ENCODE results near the gene ATP1B1.
"Not testable (repeated sequence)": the region's sequence is repeated elsewhere in the genome, so short reads cannot be mapped to it uniquely, and the experiment has no call there.

Gene ATP1B1

DNA sequence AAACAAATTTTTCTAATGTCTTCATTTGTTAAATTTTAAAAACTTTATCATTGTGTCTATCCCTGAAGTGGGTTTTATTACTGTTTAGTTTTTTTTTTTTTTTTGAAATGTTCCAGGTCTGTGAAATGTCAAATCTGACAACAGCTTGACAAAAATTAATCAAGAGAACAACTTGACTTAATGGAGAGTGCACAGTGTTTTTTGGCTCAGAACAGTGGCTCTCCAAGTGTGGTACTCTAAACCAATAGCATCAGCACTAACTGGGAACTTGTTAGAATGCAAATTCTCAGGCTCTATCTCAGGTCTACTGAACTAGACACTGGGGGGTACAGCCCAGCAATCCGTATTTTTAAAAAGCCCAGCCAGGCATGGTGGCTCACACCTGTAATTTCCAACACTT is 49.2 kb downstream of the ATP1B1 start:
- no peak for DNase-seq (ENCODE audit: low read depth)

DNA sequence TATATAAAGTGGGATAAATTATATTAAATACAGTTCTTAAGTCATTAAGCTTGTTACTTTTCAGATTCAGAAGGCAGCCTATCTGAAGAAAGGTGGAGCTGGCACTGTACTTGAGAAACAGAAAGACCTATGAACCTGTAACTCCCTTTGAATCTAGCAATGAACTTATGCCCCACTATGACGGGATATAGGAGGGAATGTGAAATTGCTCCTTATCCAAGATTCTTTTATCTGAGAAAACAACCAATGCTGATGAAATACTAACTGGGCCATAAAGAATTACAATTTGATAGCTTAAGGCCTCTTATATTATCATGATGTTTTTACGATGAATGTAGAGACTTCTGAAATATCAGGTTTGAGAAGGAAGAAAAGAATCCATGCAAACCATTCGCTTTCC is 50.1 kb downstream of the ATP1B1 start:
- DNase-seq (ENCODE audit: low read depth), result no peak
- no peak overlapping the region for H3K4me3 ChIP-seq (ENCODE audit: low read depth, low read length)
- TF ChIP-seq, protein P1, sequence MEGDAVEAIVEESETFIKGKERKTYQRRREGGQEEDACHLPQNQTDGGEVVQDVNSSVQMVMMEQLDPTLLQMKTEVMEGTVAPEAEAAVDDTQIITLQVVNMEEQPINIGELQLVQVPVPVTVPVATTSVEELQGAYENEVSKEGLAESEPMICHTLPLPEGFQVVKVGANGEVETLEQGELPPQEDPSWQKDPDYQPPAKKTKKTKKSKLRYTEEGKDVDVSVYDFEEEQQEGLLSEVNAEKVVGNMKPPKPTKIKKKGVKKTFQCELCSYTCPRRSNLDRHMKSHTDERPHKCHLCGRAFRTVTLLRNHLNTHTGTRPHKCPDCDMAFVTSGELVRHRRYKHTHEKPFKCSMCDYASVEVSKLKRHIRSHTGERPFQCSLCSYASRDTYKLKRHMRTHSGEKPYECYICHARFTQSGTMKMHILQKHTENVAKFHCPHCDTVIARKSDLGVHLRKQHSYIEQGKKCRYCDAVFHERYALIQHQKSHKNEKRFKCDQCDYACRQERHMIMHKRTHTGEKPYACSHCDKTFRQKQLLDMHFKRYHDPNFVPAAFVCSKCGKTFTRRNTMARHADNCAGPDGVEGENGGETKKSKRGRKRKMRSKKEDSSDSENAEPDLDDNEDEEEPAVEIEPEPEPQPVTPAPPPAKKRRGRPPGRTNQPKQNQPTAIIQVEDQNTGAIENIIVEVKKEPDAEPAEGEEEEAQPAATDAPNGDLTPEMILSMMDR (IDR thresholded peaks at IDR 0.05; ENCODE audit: low read depth, low read length, missing control alignments), result no peak

More for the DNA sequence above, 49.2 kb downstream of the ATP1B1 start:
- H3K4me3 ChIP-seq (ENCODE audit: low read depth, low read length), result no peak overlapping the region
- TF ChIP-seq, protein P1 (IDR thresholded peaks at IDR 0.05; ENCODE audit: low read depth, low read length, missing control alignments), result no peak

DNA sequence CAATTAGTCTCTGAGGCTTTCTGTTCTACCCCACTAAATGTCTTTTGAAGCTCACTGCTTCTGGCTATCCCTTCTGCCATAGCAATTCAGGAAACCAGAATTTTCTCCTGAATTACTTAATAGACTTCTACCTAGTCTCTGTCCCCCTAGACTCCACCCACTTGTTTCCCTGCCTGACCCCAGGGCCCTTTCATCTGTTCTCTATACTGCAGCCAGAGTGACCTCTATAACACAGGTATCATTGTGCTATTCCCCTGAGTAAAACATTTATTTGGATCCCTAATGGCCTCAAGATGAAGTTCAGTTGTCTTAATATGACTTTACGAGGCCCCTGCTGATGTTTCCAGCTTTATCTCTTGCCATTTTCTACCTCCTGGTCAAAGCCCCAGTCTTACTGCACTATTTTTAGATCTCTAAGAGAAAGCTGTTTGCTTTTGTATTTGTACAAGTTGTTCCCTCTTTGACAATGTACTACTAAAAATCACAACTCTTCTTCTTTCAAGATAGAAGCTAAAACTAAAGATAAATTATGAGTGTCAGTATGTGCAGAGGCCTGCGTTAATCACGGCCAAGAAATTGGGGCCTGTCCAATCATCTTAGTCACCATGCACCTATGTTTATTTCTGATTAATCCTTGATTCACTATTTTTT is 54.5 kb downstream of the ATP1B1 start:
- no peak for DNase-seq (ENCODE audit: low read depth)

DNA sequence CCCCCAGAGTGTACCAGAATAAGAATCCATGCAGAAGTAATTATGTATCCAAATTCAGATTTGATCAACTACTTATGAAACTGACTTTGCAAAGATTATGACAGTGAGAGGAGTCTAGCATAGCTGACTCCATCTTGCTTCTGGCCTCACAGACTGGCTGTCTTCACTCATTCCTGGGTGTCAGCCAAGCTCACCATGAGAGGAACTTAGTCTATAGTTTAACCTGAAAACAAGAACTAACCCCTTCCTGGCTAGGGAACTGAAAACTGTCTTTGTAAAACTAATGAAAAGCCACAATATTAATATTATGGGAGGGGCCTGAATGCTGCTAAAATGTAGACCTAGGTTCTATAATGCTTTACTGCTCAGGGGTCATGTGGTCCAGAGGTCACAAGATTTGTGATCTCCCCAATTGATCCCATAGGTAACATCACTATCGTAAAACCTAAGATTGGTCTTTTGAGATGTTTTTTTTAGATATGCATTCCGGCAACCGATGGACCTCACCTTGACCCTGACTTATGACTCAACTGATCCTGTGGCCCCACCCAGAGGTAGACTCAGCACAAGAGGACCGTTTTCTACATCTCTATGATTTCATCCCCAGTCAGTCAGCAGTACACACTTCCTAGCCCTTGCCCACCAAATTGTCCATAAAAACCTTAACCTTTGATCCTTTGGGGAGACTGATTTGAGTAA is 55.2 kb downstream of the ATP1B1 start:
- H3K4me3 ChIP-seq (ENCODE audit: low read depth, low read length), result no peak overlapping the region
- TF ChIP-seq, protein P1 (IDR thresholded peaks at IDR 0.05; ENCODE audit: low read depth, low read length, missing control alignments), result peak; percentile 15
- DNase-seq (ENCODE audit: low read depth), result peak; percentile 43

More for the DNA sequence above, 54.5 kb downstream of the ATP1B1 start:
- H3K4me3 ChIP-seq (ENCODE audit: low read depth, low read length), result no peak overlapping the region
- TF ChIP-seq, protein P1 (IDR thresholded peaks at IDR 0.05; ENCODE audit: low read depth, low read length, missing control alignments), result no peak

DNA sequence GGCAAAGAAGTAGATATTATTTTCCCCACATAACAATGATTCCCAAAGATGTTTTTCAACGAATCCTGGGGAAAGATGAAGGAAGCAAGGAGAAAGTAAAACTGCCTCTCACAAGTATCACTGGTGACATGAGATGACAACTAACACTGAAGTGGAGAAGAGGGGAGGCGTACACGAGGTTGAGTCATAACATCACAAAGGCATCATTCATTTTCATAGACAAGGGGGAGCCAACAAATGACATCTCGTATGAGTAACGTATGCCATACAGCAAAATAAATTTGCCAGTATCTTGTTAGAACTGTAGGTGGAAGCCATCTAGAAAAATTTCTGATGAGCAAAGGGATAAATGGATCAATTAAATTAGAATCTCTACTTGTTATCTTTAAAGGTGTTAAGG is 56.6 kb downstream of the ATP1B1 start:
- H3K4me3 ChIP-seq (ENCODE audit: low read depth, low read length), result no peak overlapping the region
- no peak for DNase-seq (ENCODE audit: low read depth)
- TF ChIP-seq, protein P1 (IDR thresholded peaks at IDR 0.05; ENCODE audit: low read depth, low read length, missing control alignments), result no peak

DNA sequence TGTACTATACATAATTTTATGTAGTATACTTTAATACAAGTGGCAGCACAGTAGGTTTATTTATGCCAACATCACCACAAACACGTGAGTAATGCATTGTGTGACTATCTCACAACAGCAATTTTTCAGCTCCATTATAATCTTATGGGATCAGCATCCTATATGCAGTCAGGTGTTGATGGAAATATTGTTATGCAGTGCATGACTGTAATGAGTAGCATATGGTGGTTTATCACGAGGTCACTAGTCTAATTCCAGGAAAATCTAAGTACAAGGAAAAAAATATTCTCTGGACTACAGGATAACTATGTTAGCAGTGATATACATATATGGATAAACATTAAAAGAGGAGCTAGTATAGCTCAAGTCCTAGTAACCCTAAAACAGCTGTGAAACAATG is 69.0 kb downstream of the ATP1B1 start:
- H3K4me3 ChIP-seq (ENCODE audit: low read depth, low read length), result no peak overlapping the region
- TF ChIP-seq, protein P1 (IDR thresholded peaks at IDR 0.05; ENCODE audit: low read depth, low read length, missing control alignments), result no peak
- DNase-seq (ENCODE audit: low read depth), result no peak

DNA sequence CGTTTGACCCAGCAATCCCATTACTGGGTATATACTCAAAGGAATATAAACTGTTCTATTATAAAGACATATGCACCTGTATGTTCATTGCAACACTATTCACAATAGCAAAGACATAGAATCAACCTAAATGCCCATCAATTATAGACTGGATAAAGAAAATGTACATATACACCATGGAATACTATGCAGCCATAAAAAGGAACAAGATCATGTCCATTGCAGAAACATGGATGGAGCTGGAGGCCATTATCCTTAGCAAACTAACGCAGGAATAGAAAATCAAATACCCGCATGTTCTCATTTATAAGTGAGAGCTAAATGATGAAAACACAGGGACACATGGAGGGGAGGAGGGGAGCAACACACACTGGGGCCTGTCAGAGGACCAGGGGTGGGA is 72.9 kb downstream of the ATP1B1 start:
- not testable (repeated sequence) for DNase-seq (ENCODE audit: low read depth); H3K4me3 ChIP-seq (ENCODE audit: low read depth, low read length)

All from GM12864 (cell line).